ENCODE results near the gene TECPR2.

DNA sequence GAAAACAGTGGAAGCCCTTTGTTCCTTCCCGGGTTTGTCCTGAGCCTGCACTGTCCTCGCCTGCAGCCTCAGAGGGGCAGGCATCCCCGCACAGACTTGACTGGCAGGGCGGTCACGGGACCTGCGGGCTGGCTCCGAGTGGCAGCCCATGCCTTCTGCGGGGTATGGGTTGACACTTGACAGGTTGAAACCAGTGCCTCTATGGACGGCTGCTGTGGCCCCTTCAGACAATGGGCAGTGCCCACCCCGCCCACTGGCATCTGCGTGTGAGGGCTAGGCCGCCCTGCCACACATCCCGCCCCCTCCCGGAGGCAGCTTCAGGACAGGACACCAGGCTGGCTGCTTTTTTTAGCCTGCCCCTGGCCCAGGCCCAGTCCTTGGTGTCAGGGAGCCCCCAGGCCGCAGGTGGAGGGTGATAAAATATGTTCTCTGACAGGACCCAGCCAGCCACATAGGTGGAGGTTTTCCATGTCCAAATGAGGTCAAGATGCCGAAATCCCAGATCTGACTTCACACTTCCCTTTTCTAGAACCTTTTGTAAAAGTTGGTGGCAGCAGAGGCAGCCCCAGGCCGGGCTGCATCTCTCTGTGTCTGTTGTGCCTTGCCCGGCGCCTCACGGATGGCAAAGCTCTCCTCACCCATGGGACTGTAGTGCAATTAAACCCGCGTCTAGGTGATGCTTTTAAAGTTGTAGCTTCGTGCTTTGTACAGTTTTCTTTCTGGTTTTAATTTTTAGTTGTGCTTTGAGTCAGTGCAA lies 136.8 kb downstream of the TECPR2 start:
- no peak for TF ChIP-seq POLR2A (IDR thresholded peaks at IDR 0.05)
- TF ChIP-seq, protein P1, sequence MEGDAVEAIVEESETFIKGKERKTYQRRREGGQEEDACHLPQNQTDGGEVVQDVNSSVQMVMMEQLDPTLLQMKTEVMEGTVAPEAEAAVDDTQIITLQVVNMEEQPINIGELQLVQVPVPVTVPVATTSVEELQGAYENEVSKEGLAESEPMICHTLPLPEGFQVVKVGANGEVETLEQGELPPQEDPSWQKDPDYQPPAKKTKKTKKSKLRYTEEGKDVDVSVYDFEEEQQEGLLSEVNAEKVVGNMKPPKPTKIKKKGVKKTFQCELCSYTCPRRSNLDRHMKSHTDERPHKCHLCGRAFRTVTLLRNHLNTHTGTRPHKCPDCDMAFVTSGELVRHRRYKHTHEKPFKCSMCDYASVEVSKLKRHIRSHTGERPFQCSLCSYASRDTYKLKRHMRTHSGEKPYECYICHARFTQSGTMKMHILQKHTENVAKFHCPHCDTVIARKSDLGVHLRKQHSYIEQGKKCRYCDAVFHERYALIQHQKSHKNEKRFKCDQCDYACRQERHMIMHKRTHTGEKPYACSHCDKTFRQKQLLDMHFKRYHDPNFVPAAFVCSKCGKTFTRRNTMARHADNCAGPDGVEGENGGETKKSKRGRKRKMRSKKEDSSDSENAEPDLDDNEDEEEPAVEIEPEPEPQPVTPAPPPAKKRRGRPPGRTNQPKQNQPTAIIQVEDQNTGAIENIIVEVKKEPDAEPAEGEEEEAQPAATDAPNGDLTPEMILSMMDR (IDR thresholded peaks at IDR 0.05): no peak

Data from body of pancreas (tissue), 4 donors.